ENCODE data around the gene RFC2.
A peak's percentile ranks its signal among the peaks of the same experiment; 100 is the strongest.
"Not testable (repeated sequence)": the region's sequence is repeated elsewhere in the genome, so short reads cannot be mapped to it uniquely, and the experiment has no call there.

Gene RFC2

GRCh38 chr7:74282748-74283459 lies 28.7 kb upstream of the RFC2 start:
- no peak for DNase-seq

- DNase-seq, result no peak
These were observed 26.8 kb upstream of the RFC2 start for GRCh38 chr7:74280985-74281384.

GRCh38 chr7:74277636-74278035 lies 23.4 kb upstream of the RFC2 start:
- no peak for DNase-seq

- no peak for DNase-seq
These were observed 21.2 kb upstream of the RFC2 start for GRCh38 chr7:74275401-74275881.

GRCh38 chr7:74272305-74273038 lies 18.3 kb upstream of the RFC2 start:
- no peak for DNase-seq

- no peak for DNase-seq
These were observed 17.5 kb upstream of the RFC2 start for GRCh38 chr7:74271742-74272141.

- peak; percentile 70 for DNase-seq
These were observed 15.6 kb upstream of the RFC2 start for GRCh38 chr7:74269757-74270277.

GRCh38 chr7:74267756-74268565 lies 13.8 kb upstream of the RFC2 start:
- DNase-seq, result no peak

GRCh38 chr7:74266191-74266963 lies 12.2 kb upstream of the RFC2 start:
- DNase-seq, result no peak

- DNase-seq, result no peak
These were observed 9.4 kb upstream of the RFC2 start for GRCh38 chr7:74263399-74264120.

GRCh38 chr7:74262639-74263398 lies 8.6 kb upstream of the RFC2 start:
- DNase-seq, result no peak

GRCh38 chr7:74258639-74259038 lies 4.4 kb upstream of the RFC2 start:
- no peak for DNase-seq

GRCh38 chr7:74256491-74257408 lies 2.6 kb upstream of the RFC2 start:
- no peak for DNase-seq

- not testable (repeated sequence) for DNase-seq
These were observed 1.3 kb upstream of the RFC2 start for GRCh38 chr7:74255461-74255860.

- no peak for DNase-seq
These were observed 720 bp upstream of the RFC2 start for GRCh38 chr7:74254858-74255379.

GRCh38 chr7:74253835-74254128 lies 417 bp downstream of the RFC2 start:
- no peak for DNase-seq

GRCh38 chr7:74253331-74253730 lies 868 bp downstream of the RFC2 start:
- DNase-seq, result no peak

- no peak for DNase-seq
These were observed 1.3 kb downstream of the RFC2 start for GRCh38 chr7:74252893-74253292.

GRCh38 chr7:74249058-74249457 lies 5.1 kb downstream of the RFC2 start:
- DNase-seq, result not testable (repeated sequence)

- DNase-seq, result no peak
These were observed 6.0 kb downstream of the RFC2 start for GRCh38 chr7:74248156-74248555.

All from activated naive CD4-positive, alpha-beta T cell treated with anti-CD3 and anti-CD28 coated beads, Interleukin-2, amount 50 U/mL, for 16 hours (primary cell).